ENCODE measurements around the gene ACCSL. TPM values are rescaled to one million over a fixed set of nuclear protein-coding genes. Genes with fewer than 3 reads are reported as not detected.

Gene ACCSL
- polyA plus RNA-seq, 1 of the 3 experiments (the other 2 are of a cell fraction) = not detected

DNA sequence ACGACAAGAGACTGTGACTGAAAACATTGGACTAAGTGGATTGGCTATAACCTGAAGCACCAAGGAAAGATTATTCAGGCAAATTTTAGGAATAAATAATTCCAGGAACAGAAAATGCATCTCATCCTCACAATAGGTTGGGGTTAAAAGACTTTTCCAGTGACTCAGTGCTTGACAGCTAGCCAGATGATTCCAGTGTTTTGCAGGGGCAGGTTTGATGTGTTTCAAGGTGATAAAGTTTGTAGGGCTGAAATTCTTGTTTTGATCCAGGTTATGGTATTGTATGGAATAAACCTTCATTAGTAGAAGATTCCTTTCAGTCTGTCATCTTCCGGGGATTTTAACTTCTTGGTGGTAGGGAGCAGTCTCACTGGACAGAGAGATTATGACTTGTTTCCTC, 50.0 kb downstream of the ACCSL start:
- POLR2A ChIA-PET = no interaction called here
- Histone ChIP-seq H3K36me3 (replicated peaks in 1 of 2; ENCODE audit: control insufficient read depth in 1 of 2, insufficient read depth in 2 of 2, low read length in 1 of 2) (no peaks in the 10 kb centered on the region), H2AFZ (ENCODE audit: low read depth) (no peak overlapping the region), H3K9me2 (no peaks in the 10 kb centered on the region), H3K9me3 (no peaks in the 10 kb centered on the region), H4K20me1 (ENCODE audit: insufficient read depth) (0 out of 2 replicates have a peak, but pooled peaks cover 11% of the 10 kb centered on the region), H3K4me1 (ENCODE audit: control insufficient read depth in 1 of 2, insufficient read depth in 2 of 2, low read depth in 1 of 2, low read length in 1 of 2) (peaks cover 3 to 9% of the 10 kb centered on the region in 2 experiments; a peak in 3 of 4 replicates), H3F3A (replicated peaks; ENCODE audit: insufficient read depth) (peaks cover 4% of the 10 kb centered on the region), H3K79me2 (ENCODE audit: insufficient read depth) (peaks cover 41% of the 10 kb centered on the region), H3K4me2 (no peak overlapping the region), H3K27me3 (ENCODE audit: insufficient read depth) (no peaks in the 10 kb centered on the region), H3K27ac (ENCODE audit: low read depth in 2 of 2, low read length in 1 of 2) (no peak overlapping the region), H3K9ac (no peak overlapping the region), H3K4me3 (ENCODE audit: low read depth in 2 of 2, low read length in 1 of 2) (no peak overlapping the region)
- WGBS (ENCODE audit: low lambda C conversion rate) = 94% methylated on average over 2 of the region's 2 CpGs
- TF ChIP-seq MEF2A (IDR thresholded peaks at IDR 0.05; ENCODE audit: borderline replicate concordance, low read depth) (no peak), RFX5 (IDR thresholded peaks at IDR 0.05; ENCODE audit: low read length) (no peak), RAD21 (IDR thresholded peaks at IDR 0.05; ENCODE audit: low read length) (no peak), RCOR1 (IDR thresholded peaks at IDR 0.05; ENCODE audit: low read length) (no peak), ELF1 (IDR thresholded peaks at IDR 0.05) (no peak)
- TF ChIP-seq, protein P1, sequence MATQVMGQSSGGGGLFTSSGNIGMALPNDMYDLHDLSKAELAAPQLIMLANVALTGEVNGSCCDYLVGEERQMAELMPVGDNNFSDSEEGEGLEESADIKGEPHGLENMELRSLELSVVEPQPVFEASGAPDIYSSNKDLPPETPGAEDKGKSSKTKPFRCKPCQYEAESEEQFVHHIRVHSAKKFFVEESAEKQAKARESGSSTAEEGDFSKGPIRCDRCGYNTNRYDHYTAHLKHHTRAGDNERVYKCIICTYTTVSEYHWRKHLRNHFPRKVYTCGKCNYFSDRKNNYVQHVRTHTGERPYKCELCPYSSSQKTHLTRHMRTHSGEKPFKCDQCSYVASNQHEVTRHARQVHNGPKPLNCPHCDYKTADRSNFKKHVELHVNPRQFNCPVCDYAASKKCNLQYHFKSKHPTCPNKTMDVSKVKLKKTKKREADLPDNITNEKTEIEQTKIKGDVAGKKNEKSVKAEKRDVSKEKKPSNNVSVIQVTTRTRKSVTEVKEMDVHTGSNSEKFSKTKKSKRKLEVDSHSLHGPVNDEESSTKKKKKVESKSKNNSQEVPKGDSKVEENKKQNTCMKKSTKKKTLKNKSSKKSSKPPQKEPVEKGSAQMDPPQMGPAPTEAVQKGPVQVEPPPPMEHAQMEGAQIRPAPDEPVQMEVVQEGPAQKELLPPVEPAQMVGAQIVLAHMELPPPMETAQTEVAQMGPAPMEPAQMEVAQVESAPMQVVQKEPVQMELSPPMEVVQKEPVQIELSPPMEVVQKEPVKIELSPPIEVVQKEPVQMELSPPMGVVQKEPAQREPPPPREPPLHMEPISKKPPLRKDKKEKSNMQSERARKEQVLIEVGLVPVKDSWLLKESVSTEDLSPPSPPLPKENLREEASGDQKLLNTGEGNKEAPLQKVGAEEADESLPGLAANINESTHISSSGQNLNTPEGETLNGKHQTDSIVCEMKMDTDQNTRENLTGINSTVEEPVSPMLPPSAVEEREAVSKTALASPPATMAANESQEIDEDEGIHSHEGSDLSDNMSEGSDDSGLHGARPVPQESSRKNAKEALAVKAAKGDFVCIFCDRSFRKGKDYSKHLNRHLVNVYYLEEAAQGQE (IDR thresholded peaks at IDR 0.05; ENCODE audit: low read depth, low read length) = no peak
- CTCF ChIA-PET = interaction anchor here (0.7 to 1.6 kb wide), 2 partner anchors 11 to 22 kb away, joined by 3 to 7 read pairs; no protein-coding TSS in a partner anchor
- DNase-seq = no peak

DNA sequence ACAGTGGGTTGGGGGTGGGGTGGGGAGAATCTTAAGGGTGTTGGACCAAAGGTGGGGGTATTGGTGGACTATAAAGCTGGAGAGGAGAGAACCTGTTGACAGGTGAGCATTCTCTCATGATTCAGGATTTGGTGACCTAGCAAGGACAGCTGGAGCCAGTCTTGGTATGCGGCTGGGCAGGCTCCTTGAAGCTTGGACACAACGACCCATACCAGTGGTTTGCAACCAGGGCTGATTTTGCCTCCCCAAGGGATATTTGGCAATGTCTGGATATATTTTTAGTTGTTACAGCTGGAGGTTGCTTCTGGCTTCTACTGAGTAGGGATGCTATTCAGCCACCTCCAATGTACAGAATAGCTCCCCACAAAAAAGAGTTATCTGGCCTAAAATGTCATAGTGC, 53.3 kb downstream of the ACCSL start:
- H3K27ac ChIP-seq (ENCODE audit: low read depth in 2 of 2, low read length in 1 of 2) = no peak overlapping the region
- H3K9me3 ChIP-seq = no peaks in the 10 kb centered on the region
- no peaks in the 10 kb centered on the region for H3K9me2 ChIP-seq
- ChIA-PET POLR2A (interaction anchor here (0.7 kb wide), 1 partner anchor 11 kb away, joined by 3 read pairs; no protein-coding TSS in a partner anchor), CTCF (interaction anchor here (0.9 to 3.8 kb wide), 5 partner anchors 9 to 211 kb away, joined by 3 to 29 read pairs (median 4); no protein-coding TSS in a partner anchor)
- DNase-seq = no peak
- 86% methylated on average over 2 of the region's 2 CpGs for WGBS (ENCODE audit: low lambda C conversion rate)
- H3K4me3 ChIP-seq (ENCODE audit: low read depth in 2 of 2, low read length in 1 of 2) = no peak overlapping the region
- H4K20me1 ChIP-seq (ENCODE audit: insufficient read depth) = 0 out of 2 replicates have a peak, but pooled peaks cover 11% of the 10 kb centered on the region
- H3K79me2 ChIP-seq (ENCODE audit: insufficient read depth) = peaks cover 43% of the 10 kb centered on the region
- H3K36me3 ChIP-seq (replicated peaks in 1 of 2; ENCODE audit: control insufficient read depth in 1 of 2, insufficient read depth in 2 of 2, low read length in 1 of 2) = peaks cover 0 to 3% of the 10 kb centered on the region in 2 experiments
- no peak overlapping the region for H2AFZ ChIP-seq (ENCODE audit: low read depth)
- no peaks in the 10 kb centered on the region for H3F3A ChIP-seq (replicated peaks; ENCODE audit: insufficient read depth)
- H3K4me1 ChIP-seq (ENCODE audit: control insufficient read depth in 1 of 2, insufficient read depth in 2 of 2, low read depth in 1 of 2, low read length in 1 of 2) = peaks cover 0 to 9% of the 10 kb centered on the region in 2 experiments; a peak in 3 of 4 replicates
- H3K27me3 ChIP-seq (ENCODE audit: insufficient read depth) = no peaks in the 10 kb centered on the region
- no peak overlapping the region for H3K9ac ChIP-seq
- H3K4me2 ChIP-seq = no peak overlapping the region
- TF ChIP-seq RCOR1 (IDR thresholded peaks at IDR 0.05; ENCODE audit: low read length) (no peak), GATA2 (CRISPR knock-in tag; IDR thresholded peaks at IDR 0.05) (no peak), TEAD4 (IDR thresholded peaks at IDR 0.05; ENCODE audit: borderline replicate concordance, insufficient read depth) (no peak), FOXM1 (IDR thresholded peaks at IDR 0.05; ENCODE audit: low read depth) (no peak), TCF12 (IDR thresholded peaks at IDR 0.05) (no peak), RXRA (IDR thresholded peaks at IDR 0.05; ENCODE audit: borderline replicate concordance, low read depth) (no peak), NFIC (IDR thresholded peaks at IDR 0.05; ENCODE audit: borderline replicate concordance) (no peak), YY1 (IDR thresholded peaks at IDR 0.05; ENCODE audit: low read depth) (no peak), CHD2 (IDR thresholded peaks at IDR 0.05; ENCODE audit: low read length, partially characterized antibody) (no peak), FOXJ3 (CRISPR knock-in tag; IDR thresholded peaks at IDR 0.05) (no peak), POLR2AphosphoS5 (IDR thresholded peaks at IDR 0.05; ENCODE audit: low read depth, low read length) (no peak)
- TF ChIP-seq, protein P2, sequence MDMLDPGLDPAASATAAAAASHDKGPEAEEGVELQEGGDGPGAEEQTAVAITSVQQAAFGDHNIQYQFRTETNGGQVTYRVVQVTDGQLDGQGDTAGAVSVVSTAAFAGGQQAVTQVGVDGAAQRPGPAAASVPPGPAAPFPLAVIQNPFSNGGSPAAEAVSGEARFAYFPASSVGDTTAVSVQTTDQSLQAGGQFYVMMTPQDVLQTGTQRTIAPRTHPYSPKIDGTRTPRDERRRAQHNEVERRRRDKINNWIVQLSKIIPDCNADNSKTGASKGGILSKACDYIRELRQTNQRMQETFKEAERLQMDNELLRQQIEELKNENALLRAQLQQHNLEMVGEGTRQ (IDR thresholded peaks at IDR 0.05; ENCODE audit: borderline replicate concordance, low read depth, low read length) = no peak
- TF ChIP-seq, protein P3, sequence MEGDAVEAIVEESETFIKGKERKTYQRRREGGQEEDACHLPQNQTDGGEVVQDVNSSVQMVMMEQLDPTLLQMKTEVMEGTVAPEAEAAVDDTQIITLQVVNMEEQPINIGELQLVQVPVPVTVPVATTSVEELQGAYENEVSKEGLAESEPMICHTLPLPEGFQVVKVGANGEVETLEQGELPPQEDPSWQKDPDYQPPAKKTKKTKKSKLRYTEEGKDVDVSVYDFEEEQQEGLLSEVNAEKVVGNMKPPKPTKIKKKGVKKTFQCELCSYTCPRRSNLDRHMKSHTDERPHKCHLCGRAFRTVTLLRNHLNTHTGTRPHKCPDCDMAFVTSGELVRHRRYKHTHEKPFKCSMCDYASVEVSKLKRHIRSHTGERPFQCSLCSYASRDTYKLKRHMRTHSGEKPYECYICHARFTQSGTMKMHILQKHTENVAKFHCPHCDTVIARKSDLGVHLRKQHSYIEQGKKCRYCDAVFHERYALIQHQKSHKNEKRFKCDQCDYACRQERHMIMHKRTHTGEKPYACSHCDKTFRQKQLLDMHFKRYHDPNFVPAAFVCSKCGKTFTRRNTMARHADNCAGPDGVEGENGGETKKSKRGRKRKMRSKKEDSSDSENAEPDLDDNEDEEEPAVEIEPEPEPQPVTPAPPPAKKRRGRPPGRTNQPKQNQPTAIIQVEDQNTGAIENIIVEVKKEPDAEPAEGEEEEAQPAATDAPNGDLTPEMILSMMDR (IDR thresholded peaks at IDR 0.05) = no peak
- TF ChIP-seq, protein P1 (IDR thresholded peaks at IDR 0.05; ENCODE audit: low read depth, low read length) = no peak
